Measurements from ENCODE around the gene SLC30A10. TPM values are rescaled to one million over a fixed set of nuclear protein-coding genes. Genes with fewer than 3 reads are reported as not detected.

Gene SLC30A10
- total RNA-seq, 1 donor from 2014 or later = not detected

GRCh38 chr1:219924342-219924741 is 4.0 kb downstream of the SLC30A10 start:
- no peak for FAIRE-seq
- TF ChIP-seq, protein P1, sequence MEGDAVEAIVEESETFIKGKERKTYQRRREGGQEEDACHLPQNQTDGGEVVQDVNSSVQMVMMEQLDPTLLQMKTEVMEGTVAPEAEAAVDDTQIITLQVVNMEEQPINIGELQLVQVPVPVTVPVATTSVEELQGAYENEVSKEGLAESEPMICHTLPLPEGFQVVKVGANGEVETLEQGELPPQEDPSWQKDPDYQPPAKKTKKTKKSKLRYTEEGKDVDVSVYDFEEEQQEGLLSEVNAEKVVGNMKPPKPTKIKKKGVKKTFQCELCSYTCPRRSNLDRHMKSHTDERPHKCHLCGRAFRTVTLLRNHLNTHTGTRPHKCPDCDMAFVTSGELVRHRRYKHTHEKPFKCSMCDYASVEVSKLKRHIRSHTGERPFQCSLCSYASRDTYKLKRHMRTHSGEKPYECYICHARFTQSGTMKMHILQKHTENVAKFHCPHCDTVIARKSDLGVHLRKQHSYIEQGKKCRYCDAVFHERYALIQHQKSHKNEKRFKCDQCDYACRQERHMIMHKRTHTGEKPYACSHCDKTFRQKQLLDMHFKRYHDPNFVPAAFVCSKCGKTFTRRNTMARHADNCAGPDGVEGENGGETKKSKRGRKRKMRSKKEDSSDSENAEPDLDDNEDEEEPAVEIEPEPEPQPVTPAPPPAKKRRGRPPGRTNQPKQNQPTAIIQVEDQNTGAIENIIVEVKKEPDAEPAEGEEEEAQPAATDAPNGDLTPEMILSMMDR (IDR thresholded peaks at IDR 0.05; ENCODE audit: insufficient read depth, low read length, severe bottlenecking) = no peak
- Histone ChIP-seq H3K36me3 (ENCODE audit: control insufficient read depth, insufficient read depth, low read length) (no peaks in the 10 kb centered on the region), H3K27me3 (ENCODE audit: control insufficient read depth, insufficient read depth, low read length) (peaks cover 4% of the 10 kb centered on the region), H3K4me3 (ENCODE audit: low read depth, low read length) (no peak overlapping the region)
- DNase-seq (ENCODE audit: low read depth) = no peak

DNA sequence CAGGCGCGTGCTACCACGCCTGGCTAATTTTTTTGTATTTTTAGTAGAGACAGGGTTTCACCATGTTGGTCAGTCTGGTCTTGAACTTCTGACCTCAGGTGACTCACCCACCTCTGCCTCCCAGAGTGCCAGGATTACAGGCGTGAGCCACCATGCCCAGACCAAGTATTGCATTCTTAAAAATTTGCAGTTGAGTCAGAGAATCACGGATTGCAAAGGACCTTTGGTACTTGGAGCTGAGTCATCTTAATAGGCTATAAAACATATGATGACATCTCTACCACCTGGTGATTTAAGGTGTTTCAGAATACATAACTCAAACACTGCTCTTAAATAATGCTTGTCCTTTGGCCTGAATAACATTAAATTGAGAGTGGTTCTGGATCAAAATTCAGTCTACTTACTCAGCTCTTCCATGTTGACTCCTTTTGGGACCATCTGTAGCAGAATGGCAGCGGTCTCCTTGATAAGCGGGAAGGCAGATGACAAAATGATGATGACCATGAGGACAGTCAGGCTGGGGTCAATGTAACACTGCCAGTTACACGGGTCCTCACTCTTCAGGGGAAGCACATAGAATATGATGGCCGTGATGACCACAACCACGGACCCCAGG is 10.4 kb downstream of the SLC30A10 start:
- no peaks in the 10 kb centered on the region for H3K36me3 ChIP-seq (ENCODE audit: control insufficient read depth, insufficient read depth, low read length)
- no peak for FAIRE-seq
- no peaks in the 10 kb centered on the region for H3K27me3 ChIP-seq (ENCODE audit: control insufficient read depth, insufficient read depth, low read length)
- TF ChIP-seq, protein P1 (IDR thresholded peaks at IDR 0.05; ENCODE audit: insufficient read depth, low read length, severe bottlenecking) = no peak
- DNase-seq (ENCODE audit: low read depth) = peak; percentile 81
- no peak overlapping the region for H3K4me3 ChIP-seq (ENCODE audit: low read depth, low read length)

DNA sequence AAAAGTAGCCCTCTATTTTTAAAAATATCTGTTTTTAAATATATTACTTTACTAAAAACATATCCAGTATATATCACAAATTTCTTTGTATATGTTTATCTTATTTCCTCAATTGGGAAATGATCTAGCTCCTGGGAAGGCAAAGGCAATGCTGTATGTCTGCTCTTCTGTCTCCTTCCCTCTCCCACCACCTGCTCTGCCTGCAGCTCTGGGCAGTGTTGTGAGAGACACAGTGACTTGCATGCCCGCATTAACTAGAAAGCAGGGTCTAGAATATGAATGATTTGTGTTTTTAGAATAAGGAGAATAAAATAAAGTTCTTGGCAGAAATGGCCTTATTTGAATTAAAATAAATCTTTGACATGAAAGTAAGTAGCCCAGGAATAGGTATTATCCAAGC is 11.1 kb downstream of the SLC30A10 start:
- TF ChIP-seq, protein P1 (IDR thresholded peaks at IDR 0.05; ENCODE audit: insufficient read depth, low read length, severe bottlenecking) = no peak
- H3K36me3 ChIP-seq (ENCODE audit: control insufficient read depth, insufficient read depth, low read length) = no peaks in the 10 kb centered on the region
- H3K4me3 ChIP-seq (ENCODE audit: low read depth, low read length) = no peak overlapping the region
- no peaks in the 10 kb centered on the region for H3K27me3 ChIP-seq (ENCODE audit: control insufficient read depth, insufficient read depth, low read length)
- DNase-seq (ENCODE audit: low read depth) (no peak), FAIRE-seq (no peak)

DNA sequence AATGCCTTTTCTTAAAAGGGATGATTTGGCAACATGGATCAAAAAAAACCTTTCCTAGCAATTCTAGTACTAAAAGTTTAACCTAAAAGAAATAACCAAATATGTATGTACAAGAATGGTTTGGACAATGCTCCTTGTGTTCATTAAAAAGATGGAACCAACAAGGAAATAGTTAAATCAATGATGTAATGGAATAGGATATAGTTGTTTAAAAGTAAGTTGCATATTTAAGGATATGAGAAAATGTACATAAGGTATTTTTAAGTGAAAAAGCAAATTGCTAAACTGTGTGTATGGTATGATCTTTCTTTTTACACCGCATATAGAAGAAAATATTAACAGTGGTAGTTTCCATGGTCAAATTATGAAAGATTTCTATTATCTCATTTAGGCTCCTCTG is 12.1 kb downstream of the SLC30A10 start:
- FAIRE-seq = no peak
- H3K27me3 ChIP-seq (ENCODE audit: control insufficient read depth, insufficient read depth, low read length) = no peaks in the 10 kb centered on the region
- no peak for DNase-seq (ENCODE audit: low read depth)
- no peak overlapping the region for H3K4me3 ChIP-seq (ENCODE audit: low read depth, low read length)
- H3K36me3 ChIP-seq (ENCODE audit: control insufficient read depth, insufficient read depth, low read length) = no peaks in the 10 kb centered on the region
- TF ChIP-seq, protein P1 (IDR thresholded peaks at IDR 0.05; ENCODE audit: insufficient read depth, low read length, severe bottlenecking) = no peak

GRCh38 chr1:219913005-219913770 is 15.2 kb downstream of the SLC30A10 start:
- TF ChIP-seq, protein P1 (IDR thresholded peaks at IDR 0.05; ENCODE audit: insufficient read depth, low read length, severe bottlenecking) = no peak
- DNase-seq (ENCODE audit: low read depth) (no peak), FAIRE-seq (no peak)
- H3K27me3 ChIP-seq (ENCODE audit: control insufficient read depth, insufficient read depth, low read length) = no peaks in the 10 kb centered on the region
- H3K36me3 ChIP-seq (ENCODE audit: control insufficient read depth, insufficient read depth, low read length) = no peaks in the 10 kb centered on the region
- H3K4me3 ChIP-seq (ENCODE audit: low read depth, low read length) = no peak overlapping the region

Measured in bronchial epithelial cell (primary cell).